GM21529 (cell line): ENCODE data around the gene CTDSPL2.
"Not testable (repeated sequence)": the region's sequence is repeated elsewhere in the genome, so short reads cannot be mapped to it uniquely, and the experiment has no call there.

Source experiments
- ATAC-seq: cut with Tn5 transposase; IDR thresholded peaks from one replicate; pipeline ENCODE4 v1.9.1; 2021; ENCODE audit not compliant: unreplicated experiment

CTDSPL2 gene

GRCh38 chr15:44537735-44538240 lies 110.4 kb downstream of the CTDSPL2 start:
- no peak for ATAC-seq

- ATAC-seq = no peak
Measured at GRCh38 chr15:44541282-44541958, 114.0 kb downstream of the CTDSPL2 start.

GRCh38 chr15:44542596-44542995 lies 115.2 kb downstream of the CTDSPL2 start:
- ATAC-seq = no peak

DNA sequence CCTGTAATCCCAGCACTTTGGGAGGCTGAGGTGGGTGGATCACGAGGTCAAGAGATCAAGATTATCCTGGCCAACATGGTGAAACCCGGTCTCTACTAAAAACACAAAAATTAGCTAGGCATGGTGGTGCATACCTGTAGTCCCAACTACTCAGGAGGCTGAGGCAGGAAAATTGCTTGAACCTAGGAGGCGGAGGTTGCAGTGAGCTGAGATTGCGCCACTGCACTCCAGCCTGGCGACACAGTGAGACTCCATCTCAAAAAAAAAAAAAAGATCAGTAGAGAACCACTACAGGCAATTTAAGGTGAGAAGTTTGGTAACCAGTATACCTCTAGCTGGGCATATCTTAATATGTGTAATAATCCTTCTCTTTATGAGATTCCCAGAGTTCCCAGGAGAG lies 117.3 kb downstream of the CTDSPL2 start:
- not testable (repeated sequence) for ATAC-seq

- ATAC-seq = peak; percentile 72
Measured at GRCh38 chr15:44545913-44546802, 118.7 kb downstream of the CTDSPL2 start.

GRCh38 chr15:44549152-44549551 lies 121.7 kb downstream of the CTDSPL2 start:
- ATAC-seq = not testable (repeated sequence)

GRCh38 chr15:44550256-44550655 lies 122.8 kb downstream of the CTDSPL2 start:
- no peak for ATAC-seq

DNA sequence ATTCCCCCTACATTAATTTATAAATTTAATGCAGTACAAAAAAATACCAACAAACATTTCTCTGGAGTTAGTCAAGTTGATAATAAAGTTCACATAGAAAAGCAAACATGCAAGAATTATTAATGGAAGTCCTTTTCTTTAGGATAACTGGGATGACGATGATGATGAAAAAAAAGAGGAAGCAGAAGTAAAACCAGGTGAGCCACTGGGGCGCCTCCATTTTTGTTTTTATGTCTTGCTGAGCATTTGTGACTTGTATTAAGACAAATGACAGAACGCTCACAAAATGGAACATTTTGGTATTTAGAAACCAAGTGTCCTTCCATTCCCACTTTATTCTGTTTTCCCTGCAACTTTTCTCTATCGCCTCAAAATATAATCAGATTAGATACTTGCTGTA lies 123.3 kb downstream of the CTDSPL2 start:
- no peak for ATAC-seq

- ATAC-seq = no peak
Measured at GRCh38 chr15:44554934-44555723, 127.7 kb downstream of the CTDSPL2 start.

- ATAC-seq = not testable (repeated sequence)
Measured at GRCh38 chr15:44560926-44561325, 133.5 kb downstream of the CTDSPL2 start.

- ATAC-seq = no peak
Measured at GRCh38 chr15:44565387-44566154, 138.1 kb downstream of the CTDSPL2 start.

DNA sequence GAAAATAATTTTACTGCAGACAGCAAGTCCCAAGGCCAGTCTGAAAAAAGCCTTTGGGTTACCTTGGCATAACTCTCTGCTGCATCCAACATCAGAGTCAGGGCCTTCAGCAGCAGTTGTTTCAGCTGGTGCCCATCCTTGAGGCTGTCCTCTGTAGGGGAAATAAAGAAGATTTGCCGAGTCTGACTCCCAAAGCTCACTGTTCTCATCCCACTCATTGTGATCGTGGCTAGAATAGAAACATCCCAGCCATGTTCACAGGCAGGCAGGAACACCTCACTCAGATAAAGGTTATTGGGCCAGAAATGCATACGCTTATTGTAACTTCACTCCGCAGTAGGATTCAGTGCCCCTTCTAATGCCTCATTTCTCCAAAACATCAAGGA lies 138.7 kb downstream of the CTDSPL2 start:
- no peak for ATAC-seq

DNA sequence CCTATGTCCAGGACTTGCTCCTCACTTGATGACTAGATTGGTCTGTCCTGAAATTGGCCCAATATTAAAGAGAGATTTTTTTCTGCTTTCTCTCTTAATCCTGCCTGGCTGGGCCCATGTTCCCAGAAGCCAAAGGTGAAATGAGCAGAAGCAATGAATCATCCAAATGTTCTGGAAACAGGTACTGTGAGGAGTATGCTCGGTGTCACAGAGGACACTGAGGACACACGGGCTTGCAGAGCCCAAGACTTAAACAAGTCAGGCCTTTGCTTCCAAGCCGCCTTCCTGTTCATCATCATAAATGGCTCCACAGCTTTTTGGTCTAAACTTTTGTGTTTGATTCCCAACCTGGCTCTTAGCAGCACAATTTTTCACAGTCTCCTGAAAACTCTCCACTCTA lies 140.9 kb downstream of the CTDSPL2 start:
- ATAC-seq = no peak

- no peak for ATAC-seq
Measured at GRCh38 chr15:44569316-44569715, 141.9 kb downstream of the CTDSPL2 start.

- no peak for ATAC-seq
Measured at GRCh38 chr15:44570361-44570760, 142.9 kb downstream of the CTDSPL2 start.

- ATAC-seq = no peak
Measured at GRCh38 chr15:44573386-44573785, 146.0 kb downstream of the CTDSPL2 start.

DNA sequence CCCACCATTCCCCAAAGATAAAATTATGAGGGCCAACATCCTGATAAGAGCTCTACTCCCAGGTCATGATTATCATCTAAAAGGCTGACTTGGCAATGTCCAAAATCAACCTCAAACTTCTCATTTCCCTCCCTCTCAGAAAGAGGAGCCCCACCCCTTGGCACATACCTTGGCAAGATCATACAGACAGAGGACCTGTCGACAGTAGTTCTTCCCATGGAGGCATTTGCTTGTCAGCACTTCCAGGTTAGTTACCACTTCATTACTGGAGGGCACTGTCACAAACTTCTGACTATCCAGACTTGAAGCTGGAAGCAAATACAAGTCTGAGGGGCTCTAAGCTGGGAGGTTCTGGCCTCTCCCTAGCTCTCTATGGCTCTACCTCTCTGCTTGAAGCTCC lies 147.3 kb downstream of the CTDSPL2 start:
- ATAC-seq = no peak
